ENCODE data around the gene RPL18. TPM values are rescaled to one million over a fixed set of nuclear protein-coding genes. Genes with fewer than 3 reads are reported as not detected.

Gene RPL18
- total and polyA plus RNA-seq, 9 of the 15 experiments (the other 6 are each of a cell fraction or from before 2014, with no cell fraction given) = 312 to 2,635 (median 1,653) TPM

DNA sequence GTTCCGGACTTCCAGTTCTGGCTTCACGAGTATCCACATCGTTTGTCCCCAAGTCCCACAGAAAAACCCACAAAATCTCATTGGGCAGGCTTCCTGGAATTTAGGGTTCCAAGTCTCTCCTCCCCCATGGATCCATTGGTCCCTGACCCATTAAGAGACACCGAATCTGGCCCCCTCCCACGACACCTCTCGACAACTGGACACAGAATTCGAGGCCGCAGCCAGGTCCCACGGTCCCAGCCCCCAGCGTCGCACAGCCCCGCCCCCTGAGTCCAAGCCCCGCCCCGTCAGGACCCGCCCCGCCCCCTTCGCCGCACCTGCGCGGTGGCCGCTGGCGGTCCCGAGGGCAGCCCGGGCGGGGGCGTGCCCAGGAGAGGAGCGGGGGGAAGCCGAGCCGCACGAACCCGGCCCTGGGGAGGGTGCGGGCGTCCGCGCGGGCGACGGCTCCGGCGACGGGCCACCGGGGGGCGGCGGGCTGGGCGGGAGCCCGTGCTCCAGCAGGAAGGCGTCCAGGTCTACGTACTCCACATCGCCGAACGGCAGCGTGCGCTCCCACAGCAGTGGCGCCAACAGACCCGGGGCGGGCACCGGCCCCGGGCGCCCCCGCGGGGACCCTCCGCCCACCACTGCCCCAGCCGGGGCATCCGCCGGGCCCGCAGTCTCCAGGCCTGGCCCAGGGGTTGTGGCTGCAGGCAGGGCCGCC lies 16.4 kb upstream of the RPL18 start (continued):
- TF ChIP-seq CCNT2 (IDR thresholded peaks at IDR 0.05; ENCODE audit: borderline replicate concordance, extremely low read depth, insufficient read length, low read depth, low read length) = peak; percentile 25
- TF ChIP-seq, protein P1, sequence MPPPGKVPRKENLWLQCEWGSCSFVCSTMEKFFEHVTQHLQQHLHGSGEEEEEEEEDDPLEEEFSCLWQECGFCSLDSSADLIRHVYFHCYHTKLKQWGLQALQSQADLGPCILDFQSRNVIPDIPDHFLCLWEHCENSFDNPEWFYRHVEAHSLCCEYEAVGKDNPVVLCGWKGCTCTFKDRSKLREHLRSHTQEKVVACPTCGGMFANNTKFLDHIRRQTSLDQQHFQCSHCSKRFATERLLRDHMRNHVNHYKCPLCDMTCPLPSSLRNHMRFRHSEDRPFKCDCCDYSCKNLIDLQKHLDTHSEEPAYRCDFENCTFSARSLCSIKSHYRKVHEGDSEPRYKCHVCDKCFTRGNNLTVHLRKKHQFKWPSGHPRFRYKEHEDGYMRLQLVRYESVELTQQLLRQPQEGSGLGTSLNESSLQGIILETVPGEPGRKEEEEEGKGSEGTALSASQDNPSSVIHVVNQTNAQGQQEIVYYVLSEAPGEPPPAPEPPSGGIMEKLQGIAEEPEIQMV (tag; conservative IDR thresholded peaks at IDR 0.05; ENCODE audit: low read depth) = no peak
- no peak for TF ChIP-seq ZNF76 (CRISPR knock-in tag; IDR thresholded peaks at IDR 0.05; ENCODE audit: borderline replicate concordance)
- no peak for TF ChIP-seq ZSCAN32 (CRISPR knock-in tag; IDR thresholded peaks at IDR 0.05)
- TF ChIP-seq, protein P2, sequence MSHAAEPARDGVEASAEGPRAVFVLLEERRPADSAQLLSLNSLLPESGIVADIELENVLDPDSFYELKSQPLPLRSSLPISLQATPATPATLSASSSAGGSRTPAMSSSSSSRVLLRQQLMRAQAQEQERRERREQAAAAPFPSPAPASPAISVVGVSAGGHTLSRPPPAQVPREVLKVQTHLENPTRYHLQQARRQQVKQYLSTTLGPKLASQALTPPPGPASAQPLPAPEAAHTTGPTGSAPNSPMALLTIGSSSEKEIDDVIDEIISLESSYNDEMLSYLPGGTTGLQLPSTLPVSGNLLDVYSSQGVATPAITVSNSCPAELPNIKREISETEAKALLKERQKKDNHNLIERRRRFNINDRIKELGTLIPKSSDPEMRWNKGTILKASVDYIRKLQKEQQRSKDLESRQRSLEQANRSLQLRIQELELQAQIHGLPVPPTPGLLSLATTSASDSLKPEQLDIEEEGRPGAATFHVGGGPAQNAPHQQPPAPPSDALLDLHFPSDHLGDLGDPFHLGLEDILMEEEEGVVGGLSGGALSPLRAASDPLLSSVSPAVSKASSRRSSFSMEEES (CRISPR knock-in tag; IDR thresholded peaks at IDR 0.05) = no peak
- no peak for TF ChIP-seq C11orf30 (IDR thresholded peaks at IDR 0.05; ENCODE audit: low read depth)
- TF ChIP-seq NFE2L1 (tag; IDR thresholded peaks at IDR 0.05; ENCODE audit: borderline replicate concordance, low read depth) = no peak
- TF ChIP-seq ZNF212 (CRISPR knock-in tag; IDR thresholded peaks at IDR 0.05) = no peak
- no peak for TF ChIP-seq ESRRA (IDR thresholded peaks at IDR 0.05; ENCODE audit: borderline replicate concordance, low read depth)
- TF ChIP-seq, protein P3, sequence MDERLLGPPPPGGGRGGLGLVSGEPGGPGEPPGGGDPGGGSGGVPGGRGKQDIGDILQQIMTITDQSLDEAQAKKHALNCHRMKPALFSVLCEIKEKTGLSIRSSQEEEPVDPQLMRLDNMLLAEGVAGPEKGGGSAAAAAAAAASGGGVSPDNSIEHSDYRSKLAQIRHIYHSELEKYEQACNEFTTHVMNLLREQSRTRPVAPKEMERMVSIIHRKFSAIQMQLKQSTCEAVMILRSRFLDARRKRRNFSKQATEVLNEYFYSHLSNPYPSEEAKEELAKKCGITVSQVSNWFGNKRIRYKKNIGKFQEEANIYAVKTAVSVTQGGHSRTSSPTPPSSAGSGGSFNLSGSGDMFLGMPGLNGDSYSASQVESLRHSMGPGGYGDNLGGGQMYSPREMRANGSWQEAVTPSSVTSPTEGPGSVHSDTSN (CRISPR knock-in tag; IDR thresholded peaks at IDR 0.05; ENCODE audit: low read depth) = no peak
- TF ChIP-seq, protein P3 (tag; conservative IDR thresholded peaks at IDR 0.05; ENCODE audit: low read depth) = no peak
- TF ChIP-seq ZBTB7A (IDR thresholded peaks at IDR 0.05; ENCODE audit: borderline replicate concordance, control insufficient read depth, low read depth, low read length) = peak; percentile 48; the same call in 1 of the 2 replicates
- TF ChIP-seq CBX5 (IDR thresholded peaks at IDR 0.05; ENCODE audit: borderline replicate concordance, low read depth) = no peak
- TF ChIP-seq, protein P4, sequence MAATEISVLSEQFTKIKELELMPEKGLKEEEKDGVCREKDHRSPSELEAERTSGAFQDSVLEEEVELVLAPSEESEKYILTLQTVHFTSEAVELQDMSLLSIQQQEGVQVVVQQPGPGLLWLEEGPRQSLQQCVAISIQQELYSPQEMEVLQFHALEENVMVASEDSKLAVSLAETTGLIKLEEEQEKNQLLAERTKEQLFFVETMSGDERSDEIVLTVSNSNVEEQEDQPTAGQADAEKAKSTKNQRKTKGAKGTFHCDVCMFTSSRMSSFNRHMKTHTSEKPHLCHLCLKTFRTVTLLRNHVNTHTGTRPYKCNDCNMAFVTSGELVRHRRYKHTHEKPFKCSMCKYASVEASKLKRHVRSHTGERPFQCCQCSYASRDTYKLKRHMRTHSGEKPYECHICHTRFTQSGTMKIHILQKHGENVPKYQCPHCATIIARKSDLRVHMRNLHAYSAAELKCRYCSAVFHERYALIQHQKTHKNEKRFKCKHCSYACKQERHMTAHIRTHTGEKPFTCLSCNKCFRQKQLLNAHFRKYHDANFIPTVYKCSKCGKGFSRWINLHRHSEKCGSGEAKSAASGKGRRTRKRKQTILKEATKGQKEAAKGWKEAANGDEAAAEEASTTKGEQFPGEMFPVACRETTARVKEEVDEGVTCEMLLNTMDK (IDR thresholded peaks at IDR 0.05; ENCODE audit: borderline replicate concordance, insufficient read depth, low read depth, low read length, poor library complexity, severe bottlenecking) = no peak
- peak; percentile 56; the same call in 1 of the 2 replicates for TF ChIP-seq PHF8 (IDR thresholded peaks at IDR 0.05; ENCODE audit: borderline replicate concordance, low read length)
- TF ChIP-seq NCOR1 (IDR thresholded peaks at IDR 0.05) = no peak
- TF ChIP-seq L3MBTL2 (IDR thresholded peaks at IDR 0.05) = peak; percentile 50; the same call in 1 of the 2 replicates
- peak in 1 of 2 experiments; percentile 75; a peak in 1 of 4 replicates for TF ChIP-seq NONO (IDR thresholded peaks at IDR 0.05; ENCODE audit: low read depth in 2 of 2, low read length in 1 of 2)
- TF ChIP-seq ZNF830 (CRISPR knock-in tag; IDR thresholded peaks at IDR 0.05) = no peak

Data from K562 (cell line).